IgD-negative memory B cell (primary cell): Measurements from ENCODE around the gene TMEM44. TPM values are rescaled to one million over a fixed set of nuclear protein-coding genes. Genes with fewer than 3 reads are reported as not detected.

Experiments
- H3K27ac Mint-ChIP-seq, 3 donors: one replicate each; pipeline ENCODE4 v1.8.0; 2020 to 2022; ENCODE audit warnings: mild to moderate bottlenecking in 3 of 3, mixed read lengths in 3 of 3, moderate library complexity in 1 of 3
- H3K27me3 Mint-ChIP-seq: one replicate; pipeline ENCODE4 v1.8.0; 2021; ENCODE audit warnings: mixed read lengths
- H3K36me3 Mint-ChIP-seq: one replicate; pipeline ENCODE4 v1.8.0; 2020; ENCODE audit warnings: mild to moderate bottlenecking, mixed read lengths
- H3K4me1 Mint-ChIP-seq, 3 donors: one replicate each; pipeline ENCODE4 v1.8.0; 2020 to 2022; ENCODE audit warnings: mixed read lengths in 3 of 3, mild to moderate bottlenecking in 1 of 3
- H3K4me3 Mint-ChIP-seq, 4 donors: one replicate each; pipeline ENCODE4 v1.8.0; 2020 to 2022; ENCODE audit warnings: mild to moderate bottlenecking in 4 of 4, mixed read lengths in 4 of 4, moderate library complexity in 3 of 4
- H3K9me3 Mint-ChIP-seq, 3 donors: one replicate each; pipeline ENCODE4 v1.8.0; 2020 to 2021; ENCODE audit warnings: mixed read lengths in 3 of 3, mild to moderate bottlenecking in 1 of 3
- polyA plus RNA-seq: library from polyadenylated mRNA; unstranded; fragments of 300-500 nt; fragmentation: Illumina TruSeq; gene quantifications from one replicate; pipeline ENCODE4 v1.2.3, GENCODE V29; 2021

Gene TMEM44
- polyA plus RNA-seq, 1 donor from 2014 or later: 2.2 TPM

DNA sequence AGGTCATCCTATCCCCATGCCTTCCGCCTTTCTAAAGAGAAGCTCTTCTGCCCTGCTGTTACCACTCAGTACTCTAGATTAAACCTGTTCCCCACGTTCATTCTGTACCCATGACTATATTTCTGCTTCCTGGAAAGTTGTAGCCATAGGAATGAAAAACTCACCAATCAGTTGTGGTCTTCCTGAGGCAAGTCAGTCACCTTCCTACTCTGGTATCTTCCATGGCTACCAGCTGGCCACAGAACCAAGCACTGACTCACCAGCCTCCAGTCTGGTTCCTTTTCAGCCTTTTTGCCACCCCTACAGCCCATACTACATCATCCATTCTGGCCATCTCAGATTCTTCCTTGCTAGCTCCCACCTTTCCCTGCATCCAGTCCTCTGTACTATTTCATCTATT, 46.4 kb downstream of the TMEM44 start:
- peak overlapping the region in 1 of 4 donors; percentile 3 for H3K4me3 Mint-ChIP-seq

DNA sequence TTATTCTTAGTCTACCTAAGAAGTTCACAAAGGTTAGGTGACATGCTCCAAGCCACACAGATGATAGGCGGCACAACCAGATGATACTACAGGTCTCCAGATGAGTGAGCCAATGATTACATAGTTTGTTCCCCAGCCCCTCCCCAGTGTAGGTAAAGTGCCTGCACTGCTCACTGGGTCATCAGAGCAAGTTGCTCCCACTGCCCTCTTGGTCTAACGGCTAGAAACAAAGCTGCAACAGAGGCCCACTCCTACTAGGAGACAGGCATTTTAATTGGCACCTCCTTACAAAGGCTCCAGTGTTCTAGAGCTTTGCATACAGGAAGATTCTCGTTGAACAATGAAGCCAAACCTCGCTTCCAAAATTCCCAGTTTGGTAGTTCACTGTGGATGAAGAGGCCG, 47.3 kb downstream of the TMEM44 start:
- H3K36me3 Mint-ChIP-seq: peaks cover 3% of the 10 kb centered on the region

More for the DNA sequence above, 46.4 kb downstream of the TMEM44 start:
- Mint-ChIP-seq H3K4me1 (peaks cover 9 to 18% (median 9%) of the 10 kb centered on the region in 3 donors), H3K27me3 (no peaks in the 10 kb centered on the region), H3K27ac (peak overlapping the region in 1 of 3 donors; percentile 20), H3K9me3 (peaks cover 0 to 12% (median 0%) of the 10 kb centered on the region in 3 donors), H3K36me3 (peaks cover 3% of the 10 kb centered on the region)

DNA sequence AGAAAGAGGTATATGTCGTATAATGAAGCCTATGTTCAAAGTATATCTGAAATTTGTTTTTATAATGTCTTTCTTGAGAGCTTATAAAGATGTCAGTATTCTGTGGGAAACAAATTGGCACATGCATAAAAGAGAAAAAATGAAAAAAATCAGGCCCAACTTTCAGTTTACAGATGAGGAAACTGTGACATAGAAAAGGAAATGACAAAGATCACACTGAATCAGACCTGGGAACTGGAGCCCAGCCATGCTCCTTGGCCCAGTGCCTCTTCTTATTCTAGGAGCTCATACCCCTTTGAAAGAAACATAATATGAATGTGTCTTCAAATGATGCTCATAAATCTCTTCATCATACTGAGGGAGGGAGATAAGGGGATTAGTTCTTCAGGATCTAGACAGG, 48.4 kb downstream of the TMEM44 start:
- peak overlapping the region; percentile 97 to 99 (median 98) for H3K27ac Mint-ChIP-seq
- H3K4me1 Mint-ChIP-seq: peaks cover 9 to 18% (median 9%) of the 10 kb centered on the region in 3 donors
- H3K27me3 Mint-ChIP-seq: no peaks in the 10 kb centered on the region
- peaks cover 0 to 12% (median 0%) of the 10 kb centered on the region in 3 donors for H3K9me3 Mint-ChIP-seq
- H3K4me3 Mint-ChIP-seq: peak overlapping the region; percentile 68 to 98 (median 90)
- peaks cover 3% of the 10 kb centered on the region for H3K36me3 Mint-ChIP-seq

More for the DNA sequence above, 47.3 kb downstream of the TMEM44 start:
- peak overlapping the region in 2 of 4 donors; percentile 63 to 98 for H3K4me3 Mint-ChIP-seq
- H3K9me3 Mint-ChIP-seq: peaks cover 0 to 12% (median 0%) of the 10 kb centered on the region in 3 donors
- peak overlapping the region in 1 of 3 donors; percentile 99 for H3K27ac Mint-ChIP-seq
- no peaks in the 10 kb centered on the region for H3K27me3 Mint-ChIP-seq
- H3K4me1 Mint-ChIP-seq: peaks cover 9 to 18% (median 9%) of the 10 kb centered on the region in 3 donors

DNA sequence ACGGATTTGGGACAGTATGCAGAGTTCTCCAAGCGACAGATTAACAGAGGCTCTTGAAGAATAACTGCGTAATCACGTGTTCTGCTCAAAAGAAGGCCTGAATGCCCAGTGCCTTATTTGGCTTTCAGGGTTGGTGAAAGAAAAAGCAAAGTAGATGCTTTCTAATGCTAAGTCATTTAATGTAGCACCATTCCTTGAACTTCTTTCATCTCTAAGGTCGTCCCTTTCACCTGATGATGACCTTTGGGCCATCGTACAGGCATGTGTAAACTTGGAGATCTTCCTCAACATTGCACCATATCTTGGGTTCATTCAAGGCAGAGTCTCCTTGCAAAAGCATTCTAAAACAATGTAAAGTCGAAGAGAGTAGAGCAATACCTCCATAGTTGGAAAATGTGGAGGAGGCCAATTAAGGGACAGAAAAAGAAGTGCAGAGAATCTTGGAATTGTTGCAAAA, 48.9 kb downstream of the TMEM44 start:
- peaks cover 0 to 12% (median 0%) of the 10 kb centered on the region in 3 donors for H3K9me3 Mint-ChIP-seq
- peaks cover 9 to 18% (median 9%) of the 10 kb centered on the region in 3 donors for H3K4me1 Mint-ChIP-seq
- peak overlapping the region; percentile 94 to 98 (median 96) for H3K4me3 Mint-ChIP-seq

DNA sequence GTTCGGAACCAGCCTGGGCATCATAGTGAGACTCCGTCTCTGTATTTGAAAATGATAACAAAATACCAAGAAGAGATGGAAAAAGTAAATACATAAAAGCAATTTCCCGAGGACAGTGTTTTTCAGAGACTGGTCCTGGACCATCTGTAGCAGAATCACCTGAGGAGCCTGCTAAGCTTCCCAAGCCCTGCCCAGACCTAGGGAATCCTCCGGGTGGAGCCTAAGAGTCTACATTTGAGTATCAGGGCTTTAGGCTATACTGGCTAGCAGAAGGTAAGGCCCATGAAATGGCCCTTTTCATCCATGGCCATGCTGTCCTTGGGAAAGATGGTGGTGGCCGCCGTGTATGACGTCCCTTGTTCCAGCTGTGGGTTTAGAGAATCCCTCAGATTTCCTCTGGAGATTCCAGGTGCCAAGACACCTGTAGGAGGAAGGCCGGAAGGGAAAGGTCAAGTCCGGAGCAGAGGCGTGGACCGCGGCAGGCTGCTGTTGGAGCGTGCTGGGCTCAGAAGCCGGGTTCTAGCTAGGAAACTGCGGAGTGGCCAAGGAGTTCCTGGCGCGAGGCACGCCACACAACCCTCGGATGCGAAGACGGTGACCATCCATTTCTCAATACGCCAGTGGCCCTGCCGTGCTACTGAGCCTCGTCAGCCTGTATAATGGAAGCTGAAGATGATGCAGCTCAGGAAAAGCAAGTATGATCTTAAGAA, 50.9 kb downstream of the TMEM44 start:
- H3K36me3 Mint-ChIP-seq: no peaks in the 10 kb centered on the region
- peaks cover 9 to 18% (median 9%) of the 10 kb centered on the region in 3 donors for H3K4me1 Mint-ChIP-seq
- no peaks in the 10 kb centered on the region for H3K27me3 Mint-ChIP-seq
- peak overlapping the region in 1 of 3 donors; percentile 67 for H3K27ac Mint-ChIP-seq
- H3K9me3 Mint-ChIP-seq: peaks cover 0 to 12% (median 0%) of the 10 kb centered on the region in 3 donors
- H3K4me3 Mint-ChIP-seq: peak overlapping the region in 3 of 4 donors; percentile 30 to 98 (median 84)

More for the DNA sequence above, 48.9 kb downstream of the TMEM44 start:
- Mint-ChIP-seq H3K36me3 (peaks cover 3% of the 10 kb centered on the region), H3K27me3 (no peaks in the 10 kb centered on the region), H3K27ac (peak overlapping the region; percentile 97 to 99 (median 98))

DNA sequence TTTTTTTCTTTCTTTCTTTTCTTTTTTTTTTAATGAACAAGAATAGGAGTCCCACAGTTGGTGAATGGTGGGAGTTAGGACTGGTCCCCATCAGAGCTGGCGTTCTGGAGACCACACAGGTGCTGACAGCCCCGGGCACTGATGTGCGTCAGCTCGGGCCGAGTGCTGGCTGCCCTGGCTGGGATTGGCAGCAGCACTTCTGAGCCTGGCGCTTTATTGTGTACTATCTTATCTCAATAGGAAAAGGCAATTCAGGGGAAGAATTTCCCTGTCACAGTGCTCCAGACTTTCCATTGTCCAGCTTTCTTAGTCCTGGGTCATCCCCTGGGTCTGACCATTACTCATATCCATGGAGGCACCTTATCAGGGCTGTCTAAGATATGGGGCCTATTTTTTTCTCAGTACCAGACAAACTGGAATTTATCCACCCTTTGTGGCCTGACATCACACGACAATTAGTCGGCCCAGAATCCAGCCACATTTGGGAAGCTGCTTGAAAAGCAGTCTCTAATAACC, 54.1 kb downstream of the TMEM44 start:
- Mint-ChIP-seq H3K27ac (no peak overlapping the region), H3K27me3 (peaks cover 6% of the 10 kb centered on the region), H3K9me3 (no peaks in the 10 kb centered on the region), H3K4me3 (no peak overlapping the region), H3K4me1 (peaks cover 0 to 3% (median 2%) of the 10 kb centered on the region in 3 donors), H3K36me3 (no peaks in the 10 kb centered on the region)

- Mint-ChIP-seq H3K27me3 (peaks cover 13% of the 10 kb centered on the region), H3K27ac (peak overlapping the region in 1 of 3 donors; percentile 25), H3K9me3 (no peaks in the 10 kb centered on the region), H3K4me3 (peak overlapping the region in 1 of 4 donors; percentile 71), H3K36me3 (no peaks in the 10 kb centered on the region), H3K4me1 (peaks cover 0 to 3% (median 1%) of the 10 kb centered on the region in 3 donors)
Observed at GRCh38 chr3:194577986-194578905, 55.0 kb downstream of the TMEM44 start.

- H3K9me3 Mint-ChIP-seq: no peaks in the 10 kb centered on the region
- peaks cover 6 to 10% (median 6%) of the 10 kb centered on the region in 3 donors for H3K4me1 Mint-ChIP-seq
- no peaks in the 10 kb centered on the region for H3K36me3 Mint-ChIP-seq
- H3K4me3 Mint-ChIP-seq: no peak overlapping the region
- H3K27ac Mint-ChIP-seq: no peak overlapping the region
- H3K27me3 Mint-ChIP-seq: peaks cover 23% of the 10 kb centered on the region
Observed at GRCh38 chr3:194575484-194576210, 57.6 kb downstream of the TMEM44 start.

DNA sequence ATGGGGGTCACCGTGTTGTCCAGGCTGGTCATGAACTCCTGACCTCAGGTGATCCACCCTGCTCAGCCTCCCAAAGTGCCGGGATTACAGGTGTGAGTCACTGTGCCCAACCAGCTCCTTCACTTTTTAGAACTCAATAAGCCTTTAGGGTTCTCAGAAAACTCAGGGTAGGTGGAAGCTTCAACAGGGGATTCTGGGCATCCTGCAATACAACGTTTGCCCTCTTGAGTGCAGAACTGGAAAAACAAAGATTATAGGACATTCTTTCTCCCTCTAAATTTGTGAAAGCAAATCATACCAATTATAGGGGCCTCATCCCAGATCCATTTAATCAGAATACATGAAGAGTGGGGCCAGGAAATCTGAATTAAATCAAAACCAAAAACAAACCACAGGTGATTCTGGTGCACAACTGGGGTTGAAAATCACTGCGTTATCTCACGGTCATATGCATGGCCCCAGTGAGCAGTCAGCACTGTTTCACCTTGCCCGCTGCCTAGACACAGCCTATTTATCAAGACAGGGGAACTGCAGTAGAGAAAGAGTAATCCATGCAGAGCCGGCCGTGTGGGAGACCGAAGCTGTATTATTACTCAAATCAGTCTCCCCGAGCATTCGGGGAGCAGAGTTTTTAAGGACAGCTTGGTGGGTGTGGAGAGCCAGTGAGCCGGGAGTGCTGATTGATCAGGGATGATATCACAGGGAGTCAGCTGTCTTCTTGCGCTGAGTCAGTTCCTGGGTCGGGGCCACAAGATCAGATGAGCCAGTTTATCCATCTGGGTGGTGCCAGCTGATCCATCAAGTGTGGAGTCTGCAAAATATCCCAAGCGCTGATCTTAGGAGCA, 58.4 kb downstream of the TMEM44 start:
- no peak overlapping the region for H3K4me3 Mint-ChIP-seq
- H3K27me3 Mint-ChIP-seq: peaks cover 23% of the 10 kb centered on the region
- H3K4me1 Mint-ChIP-seq: peaks cover 6 to 10% (median 6%) of the 10 kb centered on the region in 3 donors
- no peak overlapping the region for H3K27ac Mint-ChIP-seq
- H3K36me3 Mint-ChIP-seq: no peaks in the 10 kb centered on the region
- no peaks in the 10 kb centered on the region for H3K9me3 Mint-ChIP-seq

DNA sequence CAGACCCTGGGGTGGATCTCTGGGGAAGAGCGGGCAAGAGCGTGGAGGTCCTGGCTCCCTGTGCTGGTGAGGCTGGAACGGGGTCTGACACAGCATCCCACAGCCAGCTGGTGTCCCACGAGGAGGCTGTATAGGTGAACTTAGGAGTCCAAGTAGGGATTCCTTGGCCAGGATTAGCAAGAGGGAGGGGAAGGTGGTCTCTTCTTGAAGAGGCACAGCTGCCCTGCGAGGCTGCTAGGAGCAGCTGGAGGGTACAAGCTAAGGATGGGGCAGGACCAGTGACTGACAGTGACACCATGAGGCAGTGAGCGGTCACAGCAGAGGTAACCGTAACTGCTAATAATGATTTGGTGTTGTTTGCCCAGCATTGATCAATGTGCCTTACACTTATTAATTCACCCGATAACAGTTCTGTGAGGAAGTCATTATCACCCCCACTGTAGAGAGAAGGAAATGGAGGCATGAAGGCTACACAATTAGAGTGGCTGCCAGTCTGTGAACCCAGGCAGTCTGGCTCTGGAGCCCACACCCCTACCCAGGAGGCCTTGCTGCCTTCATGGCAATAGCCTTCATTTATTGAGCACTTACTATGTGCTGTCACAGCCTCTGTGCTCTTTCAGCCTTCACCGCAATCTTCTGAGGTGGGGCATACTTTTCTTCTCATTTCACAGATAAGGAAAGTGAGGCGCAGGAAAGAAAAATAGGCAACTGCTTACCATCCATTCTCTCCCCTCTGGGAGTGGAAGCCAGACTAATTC, 59.4 kb downstream of the TMEM44 start:
- Mint-ChIP-seq H3K27ac (no peak overlapping the region), H3K4me3 (no peak overlapping the region)

GRCh38 chr3:194572944-194573491, 60.2 kb downstream of the TMEM44 start:
- no peak overlapping the region for H3K27ac Mint-ChIP-seq

More for the DNA sequence above, 59.4 kb downstream of the TMEM44 start:
- Mint-ChIP-seq H3K9me3 (no peaks in the 10 kb centered on the region), H3K4me1 (peaks cover 6 to 10% (median 6%) of the 10 kb centered on the region in 3 donors), H3K27me3 (peaks cover 23% of the 10 kb centered on the region), H3K36me3 (no peaks in the 10 kb centered on the region)

GRCh38 chr3:194572143-194572789, 61.0 kb downstream of the TMEM44 start:
- peaks cover 6 to 10% (median 6%) of the 10 kb centered on the region in 3 donors for H3K4me1 Mint-ChIP-seq
- H3K27ac Mint-ChIP-seq: no peak overlapping the region
- peaks cover 25% of the 10 kb centered on the region for H3K27me3 Mint-ChIP-seq
- no peaks in the 10 kb centered on the region for H3K36me3 Mint-ChIP-seq
- H3K9me3 Mint-ChIP-seq: no peaks in the 10 kb centered on the region
- H3K4me3 Mint-ChIP-seq: no peak overlapping the region

More at GRCh38 chr3:194572944-194573491, 60.2 kb downstream of the TMEM44 start:
- Mint-ChIP-seq H3K27me3 (peaks cover 23% of the 10 kb centered on the region), H3K9me3 (no peaks in the 10 kb centered on the region), H3K4me1 (peaks cover 6 to 10% (median 6%) of the 10 kb centered on the region in 3 donors), H3K36me3 (no peaks in the 10 kb centered on the region), H3K4me3 (no peak overlapping the region)
